ENCODE measurements around the gene ABHD1. TPM values are rescaled to one million over a fixed set of nuclear protein-coding genes. Genes with fewer than 3 reads are reported as not detected.
A peak's percentile ranks its signal among the peaks of the same experiment; 100 is the strongest.

Gene ABHD1
- total RNA-seq, 1 experiment from 2014 or later, result 2.4 TPM

DNA sequence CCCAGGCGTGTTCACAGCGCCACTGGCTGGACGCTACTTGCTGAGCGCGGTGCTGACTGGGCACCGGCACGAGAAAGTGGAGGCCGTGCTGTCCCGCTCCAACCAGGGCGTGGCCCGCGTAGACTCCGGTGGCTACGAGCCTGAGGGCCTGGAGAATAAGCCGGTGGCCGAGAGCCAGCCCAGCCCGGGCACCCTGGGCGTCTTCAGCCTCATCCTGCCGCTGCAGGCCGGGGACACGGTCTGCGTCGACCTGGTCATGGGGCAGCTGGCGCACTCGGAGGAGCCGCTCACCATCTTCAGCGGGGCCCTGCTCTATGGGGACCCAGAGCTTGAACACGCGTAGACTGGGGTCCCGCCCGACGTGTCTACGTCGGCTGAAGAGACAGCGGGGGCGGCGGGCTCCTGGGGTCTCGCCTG, 37.9 kb upstream of the ABHD1 start:
- H3K27ac ChIP-seq (ENCODE audit: low read length), result no peak overlapping the region
- no peaks in the 10 kb centered on the region for H3K27me3 ChIP-seq (ENCODE audit: low read length)
- H3K79me2 ChIP-seq (ENCODE audit: low read length), result no peaks in the 10 kb centered on the region
- H4K20me1 ChIP-seq (ENCODE audit: insufficient read depth, low read depth, low read length), result no peaks in the 10 kb centered on the region
- H3K9ac ChIP-seq (ENCODE audit: low read length), result peak overlapping the region; percentile 69
- peak overlapping the region; percentile 83 for H3K4me2 ChIP-seq (ENCODE audit: low read depth, low read length, poor library complexity, severe bottlenecking)
- peak overlapping the region; percentile 85; the same call in 1 of the 2 replicates for H2AFZ ChIP-seq (ENCODE audit: low read length)
- DNase-seq, result no peak
- H3K9me3 ChIP-seq (ENCODE audit: low read length), result no peaks in the 10 kb centered on the region
- H3K36me3 ChIP-seq (ENCODE audit: insufficient read depth, low read length), result no peaks in the 10 kb centered on the region
- H3K4me3 ChIP-seq (ENCODE audit: low read length), result peak overlapping the region; percentile 65
- peaks cover 37% of the 10 kb centered on the region for H3K4me1 ChIP-seq (ENCODE audit: low read length)
- H3K9me2 ChIP-seq (replicated peaks; ENCODE audit: insufficient read depth, low read length), result no peaks in the 10 kb centered on the region

DNA sequence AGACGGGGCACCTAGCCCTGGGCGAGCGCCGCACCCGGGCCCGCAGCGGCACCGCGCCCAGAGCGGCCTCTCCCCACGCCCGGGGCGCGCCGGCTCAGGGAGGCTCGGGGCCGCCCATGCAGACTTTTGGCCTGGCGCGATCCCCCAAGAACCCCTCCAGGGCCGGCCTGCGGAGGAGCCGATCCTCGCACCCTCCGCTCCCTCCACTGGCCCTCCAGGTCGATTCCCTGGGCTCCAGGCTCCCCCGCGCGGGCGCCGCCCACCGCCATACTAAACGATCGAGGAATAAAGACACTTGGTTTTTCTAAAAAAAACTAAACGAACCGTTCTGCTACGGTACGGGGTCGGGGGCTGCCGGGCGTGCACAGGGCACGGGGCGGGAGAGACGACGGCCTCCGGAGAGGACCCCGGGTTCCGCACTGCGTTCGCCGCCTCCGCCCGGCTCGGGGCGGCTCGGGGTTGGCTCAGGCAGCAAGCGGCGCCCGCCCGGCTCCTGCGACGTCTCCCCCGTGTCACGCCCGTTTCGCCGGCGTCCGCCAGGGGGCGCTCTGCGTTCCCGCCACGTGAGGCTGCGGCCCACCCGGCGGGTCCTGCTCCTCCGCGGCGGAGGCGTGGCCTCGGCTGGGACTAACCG, 37.4 kb upstream of the ABHD1 start:
- Histone ChIP-seq H3K27me3 (ENCODE audit: low read length) (no peaks in the 10 kb centered on the region), H4K20me1 (ENCODE audit: insufficient read depth, low read depth, low read length) (no peaks in the 10 kb centered on the region), H3K9me2 (replicated peaks; ENCODE audit: insufficient read depth, low read length) (no peaks in the 10 kb centered on the region), H3K27ac (ENCODE audit: low read length) (no peak overlapping the region), H3K4me1 (ENCODE audit: low read length) (peaks cover 33% of the 10 kb centered on the region), H3K9ac (ENCODE audit: low read length) (peak overlapping the region; percentile 69), H3K4me3 (ENCODE audit: low read length) (peak overlapping the region; percentile 65), H3K36me3 (ENCODE audit: insufficient read depth, low read length) (no peaks in the 10 kb centered on the region), H3K4me2 (ENCODE audit: low read depth, low read length, poor library complexity, severe bottlenecking) (peak overlapping the region; percentile 83), H3K9me3 (ENCODE audit: low read length) (no peaks in the 10 kb centered on the region), H2AFZ (ENCODE audit: low read length) (peak overlapping the region; percentile 85; the same call in 1 of the 2 replicates), H3K79me2 (ENCODE audit: low read length) (no peaks in the 10 kb centered on the region)
- peak; percentile 97 for DNase-seq

DNA sequence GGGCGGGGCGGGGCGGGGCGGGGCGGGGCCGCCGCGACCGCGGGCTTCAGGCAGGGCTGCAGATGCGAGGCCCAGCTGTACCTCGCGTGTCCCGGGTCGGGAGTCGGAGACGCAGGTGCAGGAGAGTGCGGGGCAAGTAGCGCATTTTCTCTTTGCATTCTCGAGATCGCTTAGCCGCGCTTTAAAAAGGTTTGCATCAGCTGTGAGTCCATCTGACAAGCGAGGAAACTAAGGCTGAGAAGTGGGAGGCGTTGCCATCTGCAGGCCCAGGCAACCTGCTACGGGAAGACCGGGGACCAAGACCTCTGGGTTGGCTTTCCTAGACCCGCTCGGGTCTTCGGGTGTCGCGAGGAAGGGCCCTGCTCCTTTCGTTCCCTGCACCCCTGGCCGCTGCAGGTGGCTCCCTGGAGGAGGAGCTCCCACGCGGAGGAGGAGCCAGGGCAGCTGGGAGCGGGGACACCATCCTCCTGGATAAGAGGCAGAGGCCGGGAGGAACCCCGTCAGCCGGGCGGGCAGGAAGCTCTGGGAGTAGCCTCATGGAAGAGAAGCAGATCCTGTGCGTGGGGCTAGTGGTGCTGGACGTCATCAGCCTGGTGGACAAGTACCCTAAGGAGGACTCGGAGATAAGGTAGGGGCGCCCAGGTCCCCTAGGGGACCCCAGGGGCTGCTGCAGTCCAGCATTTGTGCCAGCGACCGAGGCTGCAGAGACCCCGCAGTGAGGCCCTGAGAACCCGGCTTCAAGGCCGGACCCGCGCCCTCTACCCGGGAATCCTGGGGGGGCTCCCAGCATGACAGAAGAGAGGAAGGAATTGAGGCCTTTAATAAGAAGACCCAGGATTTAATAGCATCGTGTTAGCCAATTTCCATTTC, 36.7 kb upstream of the ABHD1 start, which contains the start of gene KHK:
TSS of gene KHK (plus strand) at position 49 of the 870 bp plus-strand sequence. CDS start at position 537, 488 bp downstream.
- H3K36me3 ChIP-seq (ENCODE audit: insufficient read depth, low read length), result no peaks in the 10 kb centered on the region
- no peaks in the 10 kb centered on the region for H3K9me2 ChIP-seq (replicated peaks; ENCODE audit: insufficient read depth, low read length)
- H3K27me3 ChIP-seq (ENCODE audit: low read length), result no peaks in the 10 kb centered on the region
- H3K9me3 ChIP-seq (ENCODE audit: low read length), result no peaks in the 10 kb centered on the region
- H3K4me2 ChIP-seq (ENCODE audit: low read depth, low read length, poor library complexity, severe bottlenecking), result peak within 1 kb of the TSS; percentile 83
- H3K79me2 ChIP-seq (ENCODE audit: low read length), result no peaks in the 10 kb centered on the region
- no peak within 1 kb of the TSS for H3K27ac ChIP-seq (ENCODE audit: low read length)
- H3K4me3 ChIP-seq (ENCODE audit: low read length), result peak within 1 kb of the TSS; percentile 65
- H3K9ac ChIP-seq (ENCODE audit: low read length), result peak within 1 kb of the TSS; percentile 69
- H2AFZ ChIP-seq (ENCODE audit: low read length), result peak within 1 kb of the TSS; percentile 85; the same call in 1 of the 2 replicates
- H4K20me1 ChIP-seq (ENCODE audit: insufficient read depth, low read depth, low read length), result no peaks in the 10 kb centered on the region
- DNase-seq, result no peak
- peaks cover 26% of the 10 kb centered on the region for H3K4me1 ChIP-seq (ENCODE audit: low read length)

DNA sequence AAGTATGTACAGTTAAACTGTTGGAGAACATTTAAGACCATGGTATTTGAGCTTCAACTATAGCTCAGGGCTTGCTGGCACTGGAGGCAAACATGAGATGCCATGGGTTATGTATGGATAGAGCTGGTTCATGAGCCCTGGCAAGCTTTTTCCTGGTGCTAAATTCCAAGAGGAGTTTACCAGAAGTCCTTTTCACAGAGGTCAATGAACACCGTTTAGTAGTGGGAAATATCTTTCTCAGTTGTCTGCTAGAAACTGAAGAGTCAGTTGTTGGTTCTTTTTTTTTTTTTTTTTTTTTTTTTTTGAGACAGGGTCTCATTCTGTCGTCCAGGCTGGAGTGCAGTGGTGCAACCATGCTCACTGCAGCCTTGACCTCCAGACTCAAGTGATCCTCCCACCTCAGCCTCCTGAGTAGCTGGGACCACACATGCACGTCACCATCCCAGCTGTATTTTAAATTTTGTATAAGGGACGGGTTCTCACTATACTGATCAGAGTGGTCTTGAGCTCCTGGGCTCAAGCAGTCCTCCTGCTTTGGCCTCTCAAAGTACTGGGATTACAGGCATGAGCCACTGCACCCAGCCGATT, 35.7 kb upstream of the ABHD1 start:
- Histone ChIP-seq H3K9me3 (ENCODE audit: low read length) (no peaks in the 10 kb centered on the region), H3K27ac (ENCODE audit: low read length) (no peak overlapping the region), H3K4me1 (ENCODE audit: low read length) (peaks cover 23% of the 10 kb centered on the region), H3K79me2 (ENCODE audit: low read length) (no peaks in the 10 kb centered on the region), H4K20me1 (ENCODE audit: insufficient read depth, low read depth, low read length) (no peaks in the 10 kb centered on the region), H3K4me3 (ENCODE audit: low read length) (no peak overlapping the region), H3K4me2 (ENCODE audit: low read depth, low read length, poor library complexity, severe bottlenecking) (no peak overlapping the region), H3K9ac (ENCODE audit: low read length) (no peak overlapping the region), H2AFZ (ENCODE audit: low read length) (no peak overlapping the region), H3K36me3 (ENCODE audit: insufficient read depth, low read length) (no peaks in the 10 kb centered on the region), H3K27me3 (ENCODE audit: low read length) (no peaks in the 10 kb centered on the region), H3K9me2 (replicated peaks; ENCODE audit: insufficient read depth, low read length) (no peaks in the 10 kb centered on the region)
- DNase-seq, result no peak

DNA sequence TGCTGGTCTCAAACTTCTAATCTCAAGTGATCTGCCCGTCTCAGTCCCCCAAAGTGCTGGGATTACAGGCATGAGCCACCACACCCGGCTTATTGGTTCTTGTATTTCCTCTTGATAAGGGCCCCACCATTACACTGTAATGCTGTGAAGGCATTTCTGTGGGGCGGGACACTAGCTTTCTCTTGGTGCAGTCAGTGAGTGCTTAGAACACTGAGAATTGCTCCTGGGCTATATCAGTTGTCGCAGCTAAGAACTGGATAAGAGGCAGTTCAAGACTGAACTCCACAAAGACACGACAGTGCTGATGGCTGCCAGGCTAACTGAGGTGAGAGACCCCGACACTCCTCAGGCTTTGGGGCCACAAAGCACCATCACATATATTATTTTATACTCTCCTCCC, 35.0 kb upstream of the ABHD1 start:
- Histone ChIP-seq H3K4me3 (ENCODE audit: low read length) (no peak overlapping the region), H3K27me3 (ENCODE audit: low read length) (no peaks in the 10 kb centered on the region), H3K9me2 (replicated peaks; ENCODE audit: insufficient read depth, low read length) (no peaks in the 10 kb centered on the region), H3K4me2 (ENCODE audit: low read depth, low read length, poor library complexity, severe bottlenecking) (no peak overlapping the region), H4K20me1 (ENCODE audit: insufficient read depth, low read depth, low read length) (no peaks in the 10 kb centered on the region), H2AFZ (ENCODE audit: low read length) (no peak overlapping the region), H3K9ac (ENCODE audit: low read length) (no peak overlapping the region), H3K9me3 (ENCODE audit: low read length) (no peaks in the 10 kb centered on the region), H3K36me3 (ENCODE audit: insufficient read depth, low read length) (no peaks in the 10 kb centered on the region), H3K79me2 (ENCODE audit: low read length) (no peaks in the 10 kb centered on the region), H3K27ac (ENCODE audit: low read length) (no peak overlapping the region), H3K4me1 (ENCODE audit: low read length) (peaks cover 23% of the 10 kb centered on the region)
- no peak for DNase-seq

DNA sequence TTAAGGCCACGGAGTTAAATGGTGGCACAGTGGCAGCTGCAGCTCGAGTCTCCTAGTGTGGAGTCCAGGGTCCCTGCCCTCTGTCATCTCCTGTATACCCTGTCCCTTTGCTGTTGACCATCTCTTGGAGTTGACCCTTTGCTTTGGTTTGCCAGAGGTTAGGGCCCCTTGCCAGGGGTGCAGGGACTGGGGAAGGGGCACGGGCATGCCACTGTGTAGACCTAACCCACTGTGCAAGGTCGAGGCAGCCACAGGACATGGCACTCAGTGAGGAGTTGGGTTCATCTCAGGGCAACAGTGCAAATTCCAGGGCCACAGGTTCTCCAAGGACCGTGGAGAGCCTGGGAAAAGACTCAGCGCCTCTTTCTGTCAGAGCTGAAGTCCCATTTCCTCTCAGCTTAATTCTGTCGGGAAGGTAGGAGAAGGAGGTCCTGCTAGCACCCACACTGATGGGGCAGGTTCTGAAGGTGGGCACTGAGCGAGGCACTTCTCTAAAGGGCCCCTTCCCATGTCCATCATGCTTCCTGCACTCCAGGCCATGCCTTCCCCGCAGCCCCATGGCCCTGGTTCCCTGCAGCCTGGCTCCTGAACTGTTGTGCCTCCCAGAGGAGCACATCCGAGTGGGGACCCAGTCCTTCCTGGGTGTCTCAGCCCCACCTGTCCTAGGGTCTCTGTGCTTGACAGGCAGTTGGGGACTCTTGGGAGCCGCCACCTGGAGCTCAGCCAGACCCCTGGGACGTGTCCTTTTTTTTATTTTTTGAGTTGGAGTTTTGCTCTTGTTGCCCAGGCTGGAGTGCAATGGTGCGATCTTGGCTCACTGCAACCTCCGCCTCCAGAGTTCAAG, 34.3 kb upstream of the ABHD1 start:
- Histone ChIP-seq H3K27me3 (ENCODE audit: low read length) (no peaks in the 10 kb centered on the region), H3K27ac (ENCODE audit: low read length) (no peak overlapping the region)

DNA sequence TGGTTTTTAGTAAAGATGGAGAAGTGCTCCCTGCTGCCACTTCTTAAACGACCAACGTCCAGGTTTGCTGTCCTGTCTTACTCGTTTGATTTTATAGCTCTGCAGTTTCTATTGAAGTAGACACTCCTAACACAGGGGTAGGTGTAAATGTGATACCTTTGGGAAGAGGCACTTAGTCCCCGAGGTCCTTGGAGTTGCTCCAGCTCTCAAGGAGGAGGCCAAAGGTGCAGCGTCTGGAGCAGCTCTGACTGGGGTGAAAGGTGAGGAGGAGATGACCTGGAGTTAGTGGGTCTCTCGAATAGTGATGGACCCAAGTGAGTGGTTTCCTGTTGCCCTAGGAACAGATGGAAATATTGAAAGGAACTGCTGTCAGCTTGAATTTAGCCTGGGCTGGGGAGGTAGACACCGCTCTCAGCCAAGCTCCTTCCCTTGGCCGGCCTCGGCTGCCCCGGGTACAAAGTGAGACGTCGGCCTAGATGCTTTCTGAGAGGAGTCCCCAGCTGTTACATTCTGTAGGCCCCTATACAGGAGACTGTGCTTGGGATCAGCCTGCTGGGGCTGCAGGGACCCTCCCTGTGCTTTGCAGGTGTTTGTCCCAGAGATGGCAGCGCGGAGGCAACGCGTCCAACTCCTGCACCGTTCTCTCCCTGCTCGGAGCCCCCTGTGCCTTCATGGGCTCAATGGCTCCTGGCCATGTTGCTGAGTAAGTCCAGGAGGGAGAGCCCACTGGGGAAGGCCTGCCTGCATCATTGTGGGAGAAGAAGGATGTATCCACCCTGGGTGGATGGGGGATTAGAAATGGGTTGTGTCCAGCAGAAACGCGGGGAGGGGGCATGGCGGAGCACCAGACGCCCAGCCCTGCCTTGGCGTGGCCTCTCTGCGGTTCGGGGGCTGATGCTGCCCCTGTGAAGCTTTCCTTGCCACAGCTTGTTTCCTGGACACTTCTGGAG, 31.6 kb upstream of the ABHD1 start:
- no peak overlapping the region for H3K4me2 ChIP-seq (ENCODE audit: low read depth, low read length, poor library complexity, severe bottlenecking)
- no peak overlapping the region for H2AFZ ChIP-seq (ENCODE audit: low read length)
- no peak overlapping the region for H3K4me3 ChIP-seq (ENCODE audit: low read length)

More for the DNA sequence above, 34.3 kb upstream of the ABHD1 start:
- Histone ChIP-seq H4K20me1 (ENCODE audit: insufficient read depth, low read depth, low read length) (no peaks in the 10 kb centered on the region), H3K9me3 (ENCODE audit: low read length) (no peaks in the 10 kb centered on the region), H3K4me2 (ENCODE audit: low read depth, low read length, poor library complexity, severe bottlenecking) (no peak overlapping the region), H3K4me1 (ENCODE audit: low read length) (peaks cover 23% of the 10 kb centered on the region), H3K4me3 (ENCODE audit: low read length) (no peak overlapping the region), H3K9ac (ENCODE audit: low read length) (no peak overlapping the region), H3K9me2 (replicated peaks; ENCODE audit: insufficient read depth, low read length) (no peaks in the 10 kb centered on the region), H2AFZ (ENCODE audit: low read length) (no peak overlapping the region), H3K36me3 (ENCODE audit: insufficient read depth, low read length) (no peaks in the 10 kb centered on the region), H3K79me2 (ENCODE audit: low read length) (no peaks in the 10 kb centered on the region)
- DNase-seq, result no peak

More for the DNA sequence above, 31.6 kb upstream of the ABHD1 start:
- Histone ChIP-seq H3K9me3 (ENCODE audit: low read length) (no peaks in the 10 kb centered on the region), H3K4me1 (ENCODE audit: low read length) (peaks cover 15% of the 10 kb centered on the region), H4K20me1 (ENCODE audit: insufficient read depth, low read depth, low read length) (no peaks in the 10 kb centered on the region), H3K36me3 (ENCODE audit: insufficient read depth, low read length) (no peaks in the 10 kb centered on the region), H3K79me2 (ENCODE audit: low read length) (no peaks in the 10 kb centered on the region), H3K27me3 (ENCODE audit: low read length) (no peaks in the 10 kb centered on the region), H3K9ac (ENCODE audit: low read length) (no peak overlapping the region), H3K9me2 (replicated peaks; ENCODE audit: insufficient read depth, low read length) (no peaks in the 10 kb centered on the region), H3K27ac (ENCODE audit: low read length) (no peak overlapping the region)
- DNase-seq, result no peak

Measured in Karpas-422 (cell line).